ENCODE measurements around the gene SUFU.

DNA sequence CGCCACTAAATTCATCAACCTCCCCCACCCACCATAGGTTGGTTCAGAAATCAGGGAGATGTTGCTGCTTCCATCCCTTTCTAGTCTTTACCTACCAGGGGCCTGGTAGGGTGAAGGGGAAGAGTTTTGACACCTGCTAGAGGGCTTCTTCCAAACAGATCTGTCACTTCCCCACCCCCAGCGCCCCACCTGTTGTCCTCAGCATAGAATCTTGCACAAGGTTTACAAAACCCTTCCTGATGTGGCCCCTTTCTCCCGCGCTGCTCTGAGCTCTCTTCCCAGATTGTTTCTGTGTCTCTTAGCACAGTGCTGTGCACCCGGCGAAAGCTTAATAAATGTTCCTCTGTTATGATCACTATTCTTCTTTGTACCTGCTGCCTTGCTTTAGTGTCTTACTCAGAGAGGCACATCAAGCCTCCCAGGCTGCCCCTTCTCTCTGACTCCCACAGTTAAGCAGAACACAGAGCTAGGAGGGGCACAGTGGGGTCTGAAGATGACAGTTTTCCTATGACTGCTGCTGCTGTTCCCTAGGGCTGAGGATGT is 41.2 kb upstream of the SUFU start:
- TF ChIP-seq, protein P1, sequence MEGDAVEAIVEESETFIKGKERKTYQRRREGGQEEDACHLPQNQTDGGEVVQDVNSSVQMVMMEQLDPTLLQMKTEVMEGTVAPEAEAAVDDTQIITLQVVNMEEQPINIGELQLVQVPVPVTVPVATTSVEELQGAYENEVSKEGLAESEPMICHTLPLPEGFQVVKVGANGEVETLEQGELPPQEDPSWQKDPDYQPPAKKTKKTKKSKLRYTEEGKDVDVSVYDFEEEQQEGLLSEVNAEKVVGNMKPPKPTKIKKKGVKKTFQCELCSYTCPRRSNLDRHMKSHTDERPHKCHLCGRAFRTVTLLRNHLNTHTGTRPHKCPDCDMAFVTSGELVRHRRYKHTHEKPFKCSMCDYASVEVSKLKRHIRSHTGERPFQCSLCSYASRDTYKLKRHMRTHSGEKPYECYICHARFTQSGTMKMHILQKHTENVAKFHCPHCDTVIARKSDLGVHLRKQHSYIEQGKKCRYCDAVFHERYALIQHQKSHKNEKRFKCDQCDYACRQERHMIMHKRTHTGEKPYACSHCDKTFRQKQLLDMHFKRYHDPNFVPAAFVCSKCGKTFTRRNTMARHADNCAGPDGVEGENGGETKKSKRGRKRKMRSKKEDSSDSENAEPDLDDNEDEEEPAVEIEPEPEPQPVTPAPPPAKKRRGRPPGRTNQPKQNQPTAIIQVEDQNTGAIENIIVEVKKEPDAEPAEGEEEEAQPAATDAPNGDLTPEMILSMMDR (IDR thresholded peaks at IDR 0.05 in 8 of 11, conservative IDR thresholded peaks at IDR 0.05 in 3 of 11), result no peak
- no peak for TF ChIP-seq POLR2A (IDR thresholded peaks at IDR 0.05)

All from spleen (tissue), 7 donors.